Stimulated activated CD8-positive, alpha-beta memory T cell treated with anti-CD3 and anti-CD28 coated beads, Interleukin-15, amount 100 ng/mL, for 4 hours (primary cell): Measurements from ENCODE around the gene CHL1.

Source experiments
- DNase-seq, 2 donors: peaks; one replicate each; pipeline ENCODE4 v3.0.0-alpha.2; 2020; ENCODE audit warnings: low read depth in 2 of 2

Gene CHL1

DNA sequence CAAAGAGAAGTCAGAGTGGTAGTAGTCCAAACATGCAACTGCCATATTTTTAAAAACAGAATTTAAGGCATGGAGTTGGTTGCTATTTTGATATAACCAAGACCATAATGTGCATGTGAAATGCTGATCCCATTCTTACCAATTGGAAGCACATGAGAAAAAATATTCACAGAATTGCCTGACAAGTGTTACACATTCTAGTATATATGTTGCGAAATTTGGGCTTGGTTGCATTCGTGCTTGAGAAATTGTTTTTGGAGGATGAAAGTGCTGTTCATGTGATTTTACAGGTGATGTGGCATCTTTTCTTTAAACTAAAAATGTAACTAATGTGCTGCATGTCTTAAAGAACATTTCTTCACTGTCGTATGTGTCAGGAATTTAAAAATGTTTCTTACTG is 199.7 kb downstream of the CHL1 start:
- DNase-seq = no peak

DNA sequence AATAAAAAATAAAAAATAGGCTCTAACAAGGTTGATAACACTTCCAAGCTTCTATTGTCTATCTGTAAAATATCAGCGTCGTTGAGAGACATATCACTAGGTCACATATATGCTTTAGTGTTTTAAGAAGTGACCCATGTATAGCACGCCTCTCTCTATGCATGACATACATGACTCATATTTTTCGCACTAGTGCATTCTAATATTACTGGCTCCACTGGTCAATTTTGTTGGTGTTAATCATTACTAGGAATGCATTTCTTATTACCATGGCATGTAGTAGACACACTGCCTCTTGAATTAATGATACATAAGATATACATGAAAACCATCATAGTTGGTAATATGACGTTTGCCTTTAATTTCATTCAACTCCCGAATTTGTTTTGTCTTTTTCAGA is 203.1 kb downstream of the CHL1 start:
- no peak for DNase-seq

DNA sequence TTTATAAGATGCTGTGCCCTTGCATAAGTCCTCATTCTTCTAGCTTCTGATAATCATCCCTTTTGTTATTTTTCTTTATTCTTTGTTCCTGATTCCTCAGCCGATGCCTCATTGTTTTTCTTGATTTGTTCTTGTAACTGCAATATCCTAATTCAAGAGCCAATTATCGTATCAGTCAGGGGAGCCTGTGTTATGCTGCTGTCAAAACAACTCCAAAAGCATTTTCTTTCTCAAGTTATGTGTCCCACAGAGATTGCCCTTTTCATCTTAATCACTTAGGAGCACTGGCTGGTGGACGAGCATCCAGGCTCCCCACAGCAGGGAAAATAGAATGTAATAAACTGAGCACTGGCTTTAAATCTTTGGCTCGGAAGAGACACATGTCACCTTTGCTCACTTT is 207.3 kb downstream of the CHL1 start:
- no peak for DNase-seq

DNA sequence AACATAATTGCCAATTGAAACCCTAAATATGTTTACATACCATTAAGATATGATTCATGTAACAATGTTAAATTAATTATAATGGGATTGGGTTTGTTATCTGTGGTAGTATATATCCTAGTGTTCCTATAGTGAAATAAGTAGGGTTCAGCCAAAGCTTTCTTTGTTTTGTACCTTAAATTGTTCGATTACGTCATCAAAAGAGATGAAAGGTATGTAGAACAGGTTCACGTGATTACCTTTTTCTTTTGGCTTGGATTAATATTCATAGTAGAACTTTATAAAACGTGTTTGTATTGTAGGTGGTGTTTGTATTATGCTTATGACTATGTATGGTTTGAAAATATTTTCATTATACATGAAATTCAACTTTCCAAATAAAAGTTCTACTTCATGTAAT is 212.4 kb downstream of the CHL1 start:
- DNase-seq = no peak

DNA sequence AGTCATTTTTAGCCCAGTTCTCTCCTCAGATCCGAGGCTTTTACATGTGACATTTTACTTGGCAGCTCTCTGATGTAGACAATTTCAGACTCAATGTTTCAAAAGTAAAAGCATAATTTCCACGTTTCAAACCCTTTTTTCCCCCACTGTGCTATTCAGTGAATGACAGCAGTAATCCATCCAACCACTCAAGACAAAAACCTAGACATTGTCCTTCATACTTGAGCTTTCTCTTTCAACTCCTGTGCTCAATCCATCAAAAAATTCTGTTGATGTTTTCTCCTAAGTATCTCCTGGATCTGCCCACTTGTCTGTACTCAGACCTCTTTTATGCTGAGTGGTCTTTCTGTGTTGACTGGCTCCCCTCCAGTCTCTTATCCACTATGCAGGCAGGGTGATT is 214.7 kb downstream of the CHL1 start:
- no peak for DNase-seq

DNA sequence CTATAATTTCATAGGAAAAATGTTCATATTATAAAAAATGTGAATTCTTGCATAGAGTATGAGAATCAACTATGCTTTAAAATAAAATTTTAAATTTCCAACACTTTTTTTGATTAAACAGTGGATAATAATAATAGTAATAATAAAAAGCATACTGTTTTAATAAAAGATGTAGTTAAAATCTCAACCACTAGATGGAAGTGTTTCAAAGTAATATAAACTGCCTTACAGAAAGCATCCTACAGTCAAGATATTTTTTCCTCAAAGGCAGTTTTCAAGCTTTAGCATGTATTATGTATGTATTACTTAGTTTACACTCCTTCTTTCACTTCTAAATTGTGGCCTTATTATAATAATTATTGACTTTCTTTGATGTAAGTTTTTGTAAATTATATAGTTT is 217.5 kb downstream of the CHL1 start:
- no peak for DNase-seq

DNA sequence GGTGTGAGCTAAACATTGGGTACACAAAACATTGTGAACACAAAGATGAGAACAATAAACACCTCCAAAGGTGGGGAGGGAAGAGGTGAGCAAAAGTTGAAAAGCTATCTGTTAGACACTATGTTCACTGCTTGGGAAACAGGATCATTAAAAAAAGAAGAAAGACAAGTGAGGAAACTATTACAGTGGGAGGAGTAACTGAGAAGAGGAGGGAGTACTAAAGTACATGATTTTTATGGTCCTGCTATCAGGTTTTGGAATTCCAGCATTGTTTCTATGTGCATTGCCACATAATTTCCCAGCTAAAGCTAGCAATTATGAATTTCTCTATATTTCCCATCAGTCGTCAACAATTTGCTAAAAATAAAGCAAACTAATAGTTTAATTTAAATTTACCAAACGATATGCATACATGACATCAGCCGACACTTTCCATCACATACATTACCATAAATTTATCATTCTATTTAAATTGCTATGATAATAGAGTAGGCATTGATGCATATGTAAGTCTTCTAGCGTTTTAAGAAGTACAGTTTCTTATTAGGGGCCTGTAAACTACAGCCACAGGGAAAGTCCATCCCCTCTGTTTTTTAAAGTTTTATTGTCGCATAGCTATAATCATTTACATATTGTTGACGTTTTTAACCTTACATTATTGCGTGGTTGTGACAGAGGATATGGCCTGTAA is 221.8 kb downstream of the CHL1 start:
- DNase-seq = no peak

DNA sequence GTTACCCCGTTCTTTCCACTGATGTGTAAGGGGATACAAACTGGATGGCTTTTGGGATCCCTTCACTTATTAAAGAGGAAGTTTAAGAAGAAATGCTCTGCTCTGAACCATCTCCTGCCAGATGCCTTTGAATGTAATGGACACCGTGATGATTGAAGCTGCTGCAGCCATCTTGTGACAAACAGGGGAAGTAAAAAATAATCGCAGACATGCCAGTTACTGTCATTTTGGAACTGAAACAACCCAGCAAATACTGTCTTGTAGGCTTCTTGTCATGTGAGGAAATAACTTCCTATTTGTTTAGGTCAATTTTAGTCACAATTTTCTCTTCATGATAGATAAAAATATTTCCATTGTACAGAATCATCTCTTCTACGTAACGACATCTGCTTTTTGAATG is 224.0 kb downstream of the CHL1 start:
- DNase-seq = no peak

DNA sequence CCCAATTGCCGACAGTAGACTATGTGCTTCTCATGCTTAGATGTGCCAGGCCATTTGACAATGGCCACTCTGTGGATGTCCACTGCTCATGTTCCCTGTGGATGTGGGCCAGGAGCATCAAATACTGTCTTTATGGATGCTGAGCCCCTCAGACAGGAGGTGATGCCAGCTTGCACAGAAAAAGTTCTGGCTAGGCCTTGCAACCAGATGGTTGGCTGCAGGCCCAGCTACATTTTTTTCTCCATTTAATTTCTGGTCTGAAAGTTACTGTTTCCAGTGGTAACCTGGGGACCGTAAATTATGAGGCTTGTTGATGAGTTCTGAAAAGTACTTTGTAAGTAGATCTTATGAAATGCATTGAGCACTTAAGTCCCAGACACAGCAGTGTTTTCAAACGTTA is 228.5 kb downstream of the CHL1 start:
- DNase-seq = no peak

DNA sequence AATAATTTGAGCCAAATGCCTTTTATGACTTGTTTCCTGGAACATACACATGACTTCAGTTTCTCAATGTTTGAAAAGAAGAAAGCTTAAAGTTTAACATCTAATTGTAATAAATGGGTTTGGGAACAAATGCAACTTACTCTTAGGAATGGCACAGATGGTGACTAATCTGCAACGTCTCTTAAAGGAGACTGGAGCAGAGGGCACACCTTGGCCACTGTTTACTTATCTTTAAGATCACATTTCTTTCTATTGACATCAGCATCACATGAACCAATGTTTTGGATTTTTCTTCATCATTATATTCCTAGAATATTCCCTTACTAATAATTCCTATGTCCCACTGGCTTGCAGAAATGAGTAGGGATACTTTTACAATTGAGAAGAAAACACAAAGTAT is 229.5 kb downstream of the CHL1 start:
- no peak for DNase-seq

DNA sequence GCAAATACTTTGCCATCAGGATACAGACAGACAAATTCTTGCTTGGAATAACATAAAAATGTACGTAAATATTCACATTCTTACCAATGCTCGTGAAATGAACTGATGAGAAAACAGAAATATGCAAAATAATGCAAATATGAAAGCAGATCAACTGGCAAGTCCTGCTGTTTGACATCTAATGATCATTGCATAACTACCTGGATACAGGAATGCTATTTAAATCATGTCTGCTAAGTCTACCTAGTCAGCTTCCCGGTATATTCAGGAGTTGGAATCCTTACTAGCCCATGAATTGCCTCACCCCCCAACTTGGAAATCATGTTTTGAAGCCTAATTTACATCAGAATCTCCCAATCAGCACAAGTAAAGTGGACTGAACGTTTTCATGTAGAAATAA is 230.6 kb downstream of the CHL1 start:
- DNase-seq = no peak

DNA sequence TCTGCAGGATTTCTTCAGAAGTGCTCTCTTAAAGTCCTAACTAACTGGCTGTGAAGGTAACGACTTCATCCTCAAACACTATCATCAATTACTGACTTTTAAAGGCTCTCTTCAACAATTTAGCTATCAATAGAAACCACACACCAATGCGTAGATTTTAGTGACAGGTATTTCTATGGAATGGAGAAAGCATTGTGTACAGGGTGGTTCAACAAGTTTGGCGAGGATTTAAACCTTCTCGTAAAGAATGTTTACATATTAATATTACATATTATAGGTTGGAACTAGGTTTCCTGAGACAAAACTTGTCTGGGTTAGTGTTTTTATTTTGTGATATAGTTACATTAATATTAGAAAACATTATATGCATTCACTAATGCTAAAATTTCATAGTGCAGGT is 233.6 kb downstream of the CHL1 start:
- no peak for DNase-seq

DNA sequence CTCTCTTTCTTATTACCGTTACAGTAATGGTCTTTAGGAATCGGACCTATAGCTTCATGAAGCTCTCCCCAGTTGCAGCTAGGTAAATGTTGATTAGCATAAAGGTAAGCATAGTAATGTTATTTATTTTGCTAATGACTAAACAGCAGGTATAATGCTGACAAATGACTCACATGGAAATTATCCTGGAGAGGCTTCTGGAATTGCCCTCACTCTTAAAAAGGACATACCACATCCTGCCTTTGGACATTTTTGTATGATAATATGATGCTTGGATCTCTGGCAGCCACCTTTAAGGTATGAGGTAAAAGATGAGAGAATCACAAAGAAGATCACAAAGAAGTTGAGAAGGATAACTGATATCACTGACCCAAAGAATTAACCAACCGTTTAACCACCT is 238.6 kb downstream of the CHL1 start:
- DNase-seq = no peak

DNA sequence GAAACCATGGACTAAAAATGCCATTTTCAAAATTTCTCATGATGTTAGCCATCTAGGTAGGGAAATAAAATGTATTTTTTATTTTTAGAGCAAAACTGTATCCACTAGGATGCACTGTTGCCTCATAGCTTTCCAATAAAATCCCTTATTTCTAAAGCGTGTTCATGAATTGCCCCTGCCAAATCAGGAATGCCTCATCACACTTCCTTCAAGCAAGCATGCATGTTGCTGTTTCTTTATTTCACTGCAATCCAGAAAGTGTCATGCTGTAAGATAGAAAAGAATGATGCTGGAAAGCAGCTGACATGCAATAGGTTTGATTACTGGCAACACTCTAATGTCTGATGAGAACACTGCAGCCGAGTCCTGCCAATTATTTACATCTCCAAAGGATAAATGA is 239.5 kb downstream of the CHL1 start:
- no peak for DNase-seq

DNA sequence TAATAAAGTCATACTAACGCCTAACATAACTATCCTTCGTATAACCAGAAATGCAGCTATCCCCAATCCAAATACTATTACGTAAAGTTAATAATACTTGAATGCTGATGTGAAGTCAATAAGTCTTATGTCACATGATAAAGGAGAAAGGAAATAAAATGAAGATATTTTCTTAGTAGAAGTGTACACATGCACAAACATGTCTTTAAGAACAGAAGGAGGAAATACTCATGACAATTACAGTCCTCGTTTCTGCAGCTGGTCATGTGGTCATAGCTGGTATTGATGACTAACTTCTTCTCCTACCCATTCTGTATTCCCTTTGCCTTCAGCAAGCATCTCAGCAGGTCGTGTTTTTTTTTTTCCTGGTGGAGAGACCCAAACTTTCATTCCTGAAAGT is 244.3 kb downstream of the CHL1 start:
- no peak for DNase-seq

DNA sequence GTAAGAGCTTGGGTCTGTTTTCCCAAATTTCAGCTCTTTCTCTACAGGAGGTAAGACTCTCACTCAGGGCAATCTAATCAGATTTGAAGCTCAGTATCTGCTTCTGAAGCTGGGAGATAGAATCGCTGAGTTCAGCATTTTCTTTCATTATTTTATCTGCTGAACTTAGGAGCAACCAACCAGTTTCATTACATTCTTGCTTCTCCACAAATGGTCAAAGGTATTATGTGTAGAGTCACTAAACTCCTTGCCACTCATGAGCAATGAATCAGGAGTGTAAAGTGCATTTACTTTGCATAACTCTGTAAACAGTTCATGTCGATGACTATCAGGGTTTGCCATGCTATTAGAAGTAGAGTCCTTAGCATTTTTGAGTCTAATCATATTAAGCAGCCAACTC is 249.4 kb downstream of the CHL1 start:
- DNase-seq = no peak

DNA sequence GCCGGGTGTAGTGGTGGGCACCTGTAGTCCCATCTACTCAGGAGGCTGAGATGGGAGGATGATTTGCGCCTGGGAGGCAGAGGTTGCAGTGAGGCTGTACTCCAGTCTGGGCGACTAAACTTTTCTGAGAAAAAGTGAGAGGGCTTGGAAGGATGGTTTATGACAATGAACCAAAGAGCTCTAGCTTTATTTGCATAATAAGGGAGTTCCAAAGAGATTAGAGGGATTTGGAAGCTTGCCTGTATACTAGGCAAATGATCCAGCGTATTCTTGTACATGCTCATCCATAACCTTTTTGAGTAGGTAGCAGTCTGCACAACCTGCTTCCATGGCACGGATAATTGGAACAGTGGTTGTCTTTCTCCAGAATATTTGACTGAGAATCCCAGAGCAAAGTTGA is 251.1 kb downstream of the CHL1 start:
- no peak for DNase-seq

DNA sequence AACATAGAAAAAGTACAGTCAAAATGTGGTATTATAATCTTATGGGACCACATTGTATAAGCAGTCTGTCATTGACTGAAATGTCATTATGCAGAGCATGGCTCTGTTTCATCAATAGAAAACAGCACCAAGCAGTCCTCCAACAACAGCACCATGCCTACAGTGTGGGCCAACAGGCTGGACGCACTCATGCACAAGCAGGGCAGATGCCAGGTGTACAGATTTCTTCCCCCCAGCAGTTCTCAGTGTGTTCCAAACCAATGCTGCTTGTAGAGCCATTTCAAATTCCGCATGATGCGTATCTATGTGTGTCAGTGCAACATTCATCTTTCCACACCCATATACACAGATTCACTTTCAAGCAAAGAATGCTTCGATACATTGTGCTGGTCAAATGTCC is 253.1 kb downstream of the CHL1 start:
- no peak for DNase-seq

DNA sequence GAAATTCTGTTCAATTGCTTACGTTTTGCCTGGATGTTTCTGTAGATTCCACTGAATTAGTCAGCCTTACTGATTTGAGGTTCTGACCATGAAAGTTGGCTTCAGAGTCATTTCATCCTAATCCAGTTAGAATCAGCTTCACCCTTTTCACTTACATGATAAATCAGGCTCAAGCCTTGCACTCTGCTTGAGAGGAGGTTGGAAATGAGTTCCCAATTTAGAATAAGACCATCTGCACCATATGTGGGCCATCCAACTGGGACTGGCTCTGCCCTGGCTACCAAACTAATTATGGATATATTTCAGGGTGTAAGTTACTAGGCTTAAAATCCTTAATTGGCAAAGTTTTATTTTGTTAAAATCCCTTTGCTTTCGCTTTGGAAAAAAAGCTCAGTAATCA is 255.7 kb downstream of the CHL1 start:
- no peak for DNase-seq

DNA sequence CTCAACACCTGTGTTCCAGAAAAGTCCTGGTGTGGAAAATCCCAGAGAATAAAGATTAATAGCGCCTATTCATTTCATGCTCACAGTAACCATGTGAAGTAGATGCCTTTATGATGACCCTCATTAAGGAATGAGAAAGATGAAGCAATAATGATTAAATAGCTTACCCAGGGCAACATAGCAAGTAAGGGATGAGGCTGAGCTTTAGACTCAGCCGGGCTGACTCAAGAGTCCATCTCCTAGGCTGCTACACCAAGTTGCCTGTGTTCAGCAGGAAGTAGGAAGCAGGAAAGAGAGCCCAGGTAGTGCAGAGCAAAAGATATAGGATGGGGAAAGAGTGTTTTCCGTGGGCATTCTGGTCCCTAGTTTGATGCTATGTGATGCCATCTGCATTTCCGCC is 256.5 kb downstream of the CHL1 start:
- no peak for DNase-seq

DNA sequence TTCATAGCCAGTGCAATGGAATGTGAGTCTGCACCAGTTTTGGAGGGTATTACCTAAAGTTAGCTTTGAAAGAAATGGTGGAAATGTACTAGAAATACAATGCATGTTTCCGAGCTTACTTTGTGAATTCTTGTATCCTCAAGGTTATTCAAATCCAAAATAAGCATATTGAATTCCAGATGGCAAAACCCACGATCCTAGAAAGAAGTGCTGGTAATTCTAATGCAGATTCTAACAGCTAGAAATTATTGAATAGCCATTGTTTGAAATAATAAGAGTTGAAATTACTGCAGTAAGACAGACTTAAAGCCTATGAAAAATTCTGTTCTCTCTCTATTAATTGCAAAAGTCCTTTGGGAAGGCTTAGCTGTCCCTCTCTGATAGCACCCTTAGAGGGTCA is 258.4 kb downstream of the CHL1 start:
- no peak for DNase-seq

DNA sequence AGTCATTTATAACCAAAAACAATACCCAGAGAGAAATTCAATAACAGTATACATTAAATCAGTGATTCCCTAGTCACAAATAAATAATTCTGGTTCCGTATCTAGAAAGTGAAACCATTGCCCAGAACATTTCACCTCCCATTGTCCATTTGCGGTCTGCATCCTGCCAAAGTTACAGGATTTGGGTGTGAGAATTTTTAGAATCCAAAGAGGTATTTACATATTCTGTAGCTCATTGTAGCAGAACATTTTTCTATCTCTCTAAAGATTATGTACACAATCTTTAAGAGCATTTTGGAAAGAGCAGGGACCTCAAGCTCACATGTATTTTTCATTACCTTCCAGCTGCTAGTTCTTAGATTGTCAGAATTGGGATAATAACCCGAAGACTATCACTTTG is 261.6 kb downstream of the CHL1 start:
- DNase-seq = no peak

DNA sequence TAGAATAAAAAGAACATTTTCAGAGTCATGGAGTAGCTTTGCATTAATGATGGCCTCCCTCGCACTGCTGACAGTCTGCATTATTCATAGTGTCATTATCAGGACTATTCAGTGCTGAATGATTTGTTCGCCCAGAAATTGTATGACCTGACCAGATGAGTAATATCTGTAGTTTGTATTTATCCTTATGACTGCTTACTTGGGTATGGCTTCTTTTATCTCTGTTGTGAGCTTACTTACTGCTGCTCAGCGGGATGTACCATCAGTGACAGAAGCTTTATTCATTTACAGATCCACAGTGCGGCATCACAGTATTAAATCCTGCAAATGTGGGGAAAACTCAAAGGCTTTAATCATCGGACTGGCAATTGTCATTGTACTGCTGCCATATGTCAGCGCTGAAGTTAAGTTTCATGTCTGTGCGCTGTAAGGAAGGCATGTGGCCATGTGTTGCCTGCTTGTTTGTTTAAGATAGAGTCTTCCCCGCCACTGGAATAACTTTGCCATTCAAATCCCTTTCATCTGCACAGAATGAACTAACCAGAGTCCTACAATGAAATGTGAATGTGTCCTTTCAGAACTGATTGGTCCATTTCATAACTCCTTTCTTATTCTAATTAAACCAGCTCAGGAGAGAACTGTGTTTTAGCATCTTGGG is 262.2 kb downstream of the CHL1 start:
- DNase-seq = no peak
